Ramos (cell line): ENCODE results near the gene SIK3.
"Not testable (repeated sequence)": the region's sequence is repeated elsewhere in the genome, so short reads cannot be mapped to it uniquely, and the experiment has no call there.

Experiments used
- in situ Hi-C: fragments of 300-500 bp; cut with MboI; formaldehyde crosslinking; loops from one replicate; pipeline ENCODE4 v1.14.3; 2022; ENCODE audit warnings: low sequenced_read_pairs; ENCODE audit not compliant: unreplicated experiment

Gene SIK3

GRCh38 chr11:117112497-117112896 lies 14.3 kb upstream of the SIK3 start:
- in situ Hi-C loops: not testable (repeated sequence)

GRCh38 chr11:117110294-117110950 lies 12.2 kb upstream of the SIK3 start:
- in situ Hi-C loops: no loop called here

GRCh38 chr11:117107701-117108590 lies 9.7 kb upstream of the SIK3 start:
- in situ Hi-C loops: loop anchor here (5.0 to 10.0 kb wide), 2 partner anchors 233 to 316 kb away; partner anchors contain the start of gene APOA5

- in situ Hi-C loops: loop anchor here (10.0 kb wide), 1 partner anchor 226 kb away; no protein-coding TSS in a partner anchor
These were observed 2.3 kb upstream of the SIK3 start for GRCh38 chr11:117100556-117100955.

- in situ Hi-C loops: loop anchor here (10.0 kb wide), 1 partner anchor 225 kb away; no protein-coding TSS in a partner anchor
These were observed 1.5 kb upstream of the SIK3 start for GRCh38 chr11:117099696-117100095.

- in situ Hi-C loops: no loop called here
These were observed 599 bp downstream of the SIK3 start for GRCh38 chr11:117097389-117098268.

- in situ Hi-C loops: no loop called here
These were observed 1.2 kb downstream of the SIK3 start for GRCh38 chr11:117097014-117097388.

GRCh38 chr11:117096201-117096991 lies 1.8 kb downstream of the SIK3 start:
- in situ Hi-C loops: no loop called here

- in situ Hi-C loops: no loop called here
These were observed 2.7 kb downstream of the SIK3 start for GRCh38 chr11:117095284-117096161.

GRCh38 chr11:117094776-117095175 lies 3.5 kb downstream of the SIK3 start:
- in situ Hi-C loops: no loop called here

- in situ Hi-C loops: no loop called here
These were observed 5.2 kb downstream of the SIK3 start for GRCh38 chr11:117092951-117093590.

- in situ Hi-C loops: no loop called here
These were observed 6.3 kb downstream of the SIK3 start for GRCh38 chr11:117091753-117092477.

GRCh38 chr11:117090111-117090706 lies 8.0 kb downstream of the SIK3 start:
- in situ Hi-C loops: no loop called here

- in situ Hi-C loops: no loop called here
These were observed 8.5 kb downstream of the SIK3 start for GRCh38 chr11:117089685-117090084.

- in situ Hi-C loops: no loop called here
These were observed 10.8 kb downstream of the SIK3 start for GRCh38 chr11:117087446-117087845.

GRCh38 chr11:117084992-117085391 lies 13.2 kb downstream of the SIK3 start:
- in situ Hi-C loops: no loop called here
